Measurements from ENCODE around the gene PITPNB. TPM values are rescaled to one million over a fixed set of nuclear protein-coding genes. Genes with fewer than 3 reads are reported as not detected.
A peak's percentile ranks its signal among the peaks of the same experiment; 100 is the strongest.

The PITPNB gene
- total and polyA plus RNA-seq, 3 donors from 2014 or later = 39.9 to 49.4 (median 41.9) TPM

DNA sequence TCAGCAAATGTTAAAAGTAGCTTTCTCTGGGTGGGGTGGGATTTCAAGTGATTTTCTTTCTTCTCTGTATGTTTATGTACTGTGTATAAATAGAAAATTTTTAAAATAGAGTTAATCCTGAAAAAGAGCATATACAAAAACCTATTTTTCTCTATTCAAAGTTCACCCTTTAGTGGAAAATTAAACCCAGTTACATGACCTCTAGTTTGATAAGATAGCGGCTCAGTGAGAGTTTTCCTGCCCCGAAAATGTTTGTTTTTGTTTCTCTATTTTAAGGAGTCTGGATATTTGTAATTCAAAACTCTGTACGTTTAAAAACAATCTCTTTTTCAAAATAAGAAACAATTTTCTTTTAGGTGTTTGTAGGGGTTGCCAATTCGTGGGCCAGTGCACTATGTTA lies 42.1 kb upstream of the PITPNB start:
- intact Hi-C loops (cut with DNase I; ENCODE audit: low total_unique reads) = no loop called here
- no peaks in the 10 kb centered on the region for H3K36me3 ChIP-seq (ENCODE audit: low read depth, missing control alignments)
- no peaks in the 10 kb centered on the region for H3K9me3 ChIP-seq
- DNase-seq = no peak
- no peak overlapping the region for H3K4me3 ChIP-seq
- H3K27me3 ChIP-seq = no peaks in the 10 kb centered on the region
- H3K4me1 ChIP-seq = peaks cover 10% of the 10 kb centered on the region
- no peak for TF ChIP-seq POLR2A (IDR thresholded peaks at IDR 0.05)
- TF ChIP-seq, protein P1, sequence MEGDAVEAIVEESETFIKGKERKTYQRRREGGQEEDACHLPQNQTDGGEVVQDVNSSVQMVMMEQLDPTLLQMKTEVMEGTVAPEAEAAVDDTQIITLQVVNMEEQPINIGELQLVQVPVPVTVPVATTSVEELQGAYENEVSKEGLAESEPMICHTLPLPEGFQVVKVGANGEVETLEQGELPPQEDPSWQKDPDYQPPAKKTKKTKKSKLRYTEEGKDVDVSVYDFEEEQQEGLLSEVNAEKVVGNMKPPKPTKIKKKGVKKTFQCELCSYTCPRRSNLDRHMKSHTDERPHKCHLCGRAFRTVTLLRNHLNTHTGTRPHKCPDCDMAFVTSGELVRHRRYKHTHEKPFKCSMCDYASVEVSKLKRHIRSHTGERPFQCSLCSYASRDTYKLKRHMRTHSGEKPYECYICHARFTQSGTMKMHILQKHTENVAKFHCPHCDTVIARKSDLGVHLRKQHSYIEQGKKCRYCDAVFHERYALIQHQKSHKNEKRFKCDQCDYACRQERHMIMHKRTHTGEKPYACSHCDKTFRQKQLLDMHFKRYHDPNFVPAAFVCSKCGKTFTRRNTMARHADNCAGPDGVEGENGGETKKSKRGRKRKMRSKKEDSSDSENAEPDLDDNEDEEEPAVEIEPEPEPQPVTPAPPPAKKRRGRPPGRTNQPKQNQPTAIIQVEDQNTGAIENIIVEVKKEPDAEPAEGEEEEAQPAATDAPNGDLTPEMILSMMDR (IDR thresholded peaks at IDR 0.05) = no peak
- H3K27ac ChIP-seq = peak overlapping the region in 1 of 2 donors; percentile 46
- 36 to 47% methylated on average over 4 of the region's 4 CpGs for WGBS, 2 donors

DNA sequence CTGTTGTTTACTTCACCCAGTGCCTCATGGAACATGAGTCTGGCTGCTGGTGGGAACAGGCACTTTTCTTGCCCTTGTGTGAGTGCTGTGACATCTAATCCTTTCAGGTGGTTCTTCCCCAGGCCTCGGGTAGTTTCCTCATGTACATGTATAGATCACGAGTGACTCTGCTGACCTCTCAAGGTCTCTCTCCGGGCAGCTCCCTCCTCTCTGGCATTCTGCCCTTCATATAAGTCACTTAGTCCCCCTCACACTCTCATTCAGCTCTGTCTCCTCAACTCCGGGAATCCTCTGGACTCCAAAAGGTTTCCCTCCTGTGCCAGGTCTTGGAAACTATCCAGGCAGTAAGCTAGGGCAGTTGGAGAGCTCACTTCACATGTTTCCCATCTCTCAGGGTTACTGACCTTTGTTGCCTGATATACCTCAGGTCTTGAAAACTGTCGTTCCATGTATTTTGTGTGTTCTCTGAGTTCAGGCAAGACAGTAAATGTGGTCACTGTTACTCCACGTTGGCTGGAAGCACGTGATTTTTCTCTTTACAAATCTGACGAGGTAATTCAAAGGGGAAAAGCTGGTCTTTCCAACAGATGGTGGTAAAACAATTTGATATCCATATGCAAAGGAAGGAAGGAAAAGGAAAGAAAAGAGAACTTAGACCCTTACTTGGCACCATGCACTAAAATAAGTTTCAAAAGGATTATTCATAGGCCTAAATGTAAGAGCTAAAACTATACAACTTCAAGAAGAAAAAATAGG lies 40.5 kb upstream of the PITPNB start:
- Histone ChIP-seq H3K27ac (no peak overlapping the region), H3K36me3 (ENCODE audit: low read depth, missing control alignments) (no peaks in the 10 kb centered on the region), H3K4me3 (no peak overlapping the region), H3K9me3 (no peaks in the 10 kb centered on the region), H3K27me3 (no peaks in the 10 kb centered on the region), H3K4me1 (peaks cover 10% of the 10 kb centered on the region)
- intact Hi-C loops (cut with DNase I; ENCODE audit: low total_unique reads) = no loop called here
- DNase-seq = no peak
- WGBS, 2 donors = 55 to 85% methylated on average over 8 of the region's 8 CpGs
- TF ChIP-seq POLR2A (IDR thresholded peaks at IDR 0.05) = no peak
- TF ChIP-seq, protein P1 (IDR thresholded peaks at IDR 0.05) = no peak

- TF ChIP-seq, protein P1 (IDR thresholded peaks at IDR 0.05) = no peak
- TF ChIP-seq POLR2A (IDR thresholded peaks at IDR 0.05) = no peak
- Histone ChIP-seq H3K27me3 (no peaks in the 10 kb centered on the region), H3K4me1 (no peaks in the 10 kb centered on the region), H3K9me3 (no peaks in the 10 kb centered on the region), H3K4me3 (no peak overlapping the region), H3K27ac (no peak overlapping the region), H3K36me3 (ENCODE audit: low read depth, missing control alignments) (no peaks in the 10 kb centered on the region)
- no peak for DNase-seq
- WGBS, 2 donors = 84 to 86% methylated on average over 3 of the region's 3 CpGs
- intact Hi-C loops (cut with DNase I; ENCODE audit: low total_unique reads) = no loop called here
These were observed 33.7 kb upstream of the PITPNB start for GRCh38 chr22:27952779-27953178.

GRCh38 chr22:27952091-27952490 lies 33.0 kb upstream of the PITPNB start:
- no peaks in the 10 kb centered on the region for H3K27me3 ChIP-seq
- no peak overlapping the region for H3K4me3 ChIP-seq
- H3K9me3 ChIP-seq = no peaks in the 10 kb centered on the region
- H3K27ac ChIP-seq = no peak overlapping the region
- WGBS, 2 donors = 84 to 93% methylated on average over 3 of the region's 3 CpGs
- no peaks in the 10 kb centered on the region for H3K4me1 ChIP-seq
- intact Hi-C loops (cut with DNase I; ENCODE audit: low total_unique reads) = no loop called here
- no peaks in the 10 kb centered on the region for H3K36me3 ChIP-seq (ENCODE audit: low read depth, missing control alignments)
- TF ChIP-seq, protein P1 (IDR thresholded peaks at IDR 0.05) = no peak
- TF ChIP-seq POLR2A (IDR thresholded peaks at IDR 0.05) = no peak
- DNase-seq = no peak

DNA sequence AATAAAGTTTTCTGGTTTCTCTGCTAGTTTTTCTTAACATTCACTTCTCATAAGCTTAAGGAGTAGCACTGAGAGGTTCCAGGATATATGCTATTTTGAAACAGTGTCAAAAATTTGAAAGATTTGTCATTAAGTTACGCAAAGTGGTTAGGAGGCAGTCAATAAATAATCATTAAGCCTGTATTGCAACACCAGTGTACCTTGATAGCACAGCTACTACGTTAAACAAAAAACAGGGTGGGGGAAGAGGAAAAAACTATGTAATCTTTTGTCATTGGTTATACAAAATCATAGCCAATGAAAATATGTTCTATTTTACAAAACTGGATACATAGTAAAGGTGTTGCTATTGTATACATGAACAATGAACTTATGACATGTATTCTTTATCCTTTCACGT lies 30.4 kb upstream of the PITPNB start:
- Histone ChIP-seq H3K27ac (no peak overlapping the region), H3K36me3 (ENCODE audit: low read depth, missing control alignments) (no peaks in the 10 kb centered on the region), H3K27me3 (no peaks in the 10 kb centered on the region), H3K4me1 (no peaks in the 10 kb centered on the region), H3K4me3 (no peak overlapping the region), H3K9me3 (no peaks in the 10 kb centered on the region)
- TF ChIP-seq POLR2A (IDR thresholded peaks at IDR 0.05) = no peak
- TF ChIP-seq, protein P1 (IDR thresholded peaks at IDR 0.05) = no peak
- WGBS, 2 donors = 62 to 74% methylated on average over 3 of the region's 3 CpGs
- intact Hi-C loops (cut with DNase I; ENCODE audit: low total_unique reads) = no loop called here
- no peak for DNase-seq

All from testis (tissue), 3 donors.